H1 (cell line): Measurements from ENCODE around the gene TMEM147. TPM values are rescaled to one million over a fixed set of nuclear protein-coding genes. Genes with fewer than 3 reads are reported as not detected.
A peak's percentile ranks its signal among the peaks of the same experiment; 100 is the strongest.

Experiments
- CTCF ChIA-PET: fragments of 300-600 bp; sonication (Branson Sonifier 250); formaldehyde crosslinking; loops from one replicate; lab custom pipeline; 2021; ENCODE audit not compliant: partially characterized antibody; lab: Charles Lee
- POLR2A ChIA-PET: fragments of 300-600 bp; sonication (Branson Sonifier 250); formaldehyde crosslinking; loops from one replicate; lab custom pipeline; 2021; ENCODE audit warnings: inconsistent platforms; ENCODE audit not compliant: partially characterized antibody; lab: Charles Lee
- DNase-seq, 2 experiments: peaks; one replicate each; pipeline versions ENCODE4 v3.0.0 to v3.0.0-alpha.2; 2010 to 2022; ENCODE audit warnings: low spot score in 2 of 2, low read depth in 1 of 2, mixed read lengths in 1 of 2
- FAIRE-seq: peaks from 2 replicates; lab custom pipeline; 2011; peaks lifted over from hg19 to GRCh38; lab: Jason Lieb, UNC
- H2AFZ ChIP-seq: 2 replicates; pipeline ENCODE4 v1.8.1; 2012; ENCODE audit warnings: low read length, inconsistent platforms
- H2AK5ac ChIP-seq: 2 replicates; pipeline ENCODE4 v1.6.1; 2013; ENCODE audit warnings: low read depth, low read length
- H2BK120ac ChIP-seq: replicated peaks from 2 replicates; pipeline ENCODE3; 2013; ENCODE audit warnings: low read depth, low read length, inconsistent platforms
- H2BK12ac ChIP-seq: 2 replicates; pipeline ENCODE4 v1.6.1; 2013; ENCODE audit warnings: low read depth, low read length
- H2BK15ac ChIP-seq: 2 replicates; pipeline ENCODE4 v1.6.1; 2013; ENCODE audit warnings: low read length
- H2BK20ac ChIP-seq: 2 replicates; pipeline ENCODE4 v1.6.1; 2013; ENCODE audit warnings: low read length
- H2BK5ac ChIP-seq: 2 replicates; pipeline ENCODE4 v1.6.1; 2013; ENCODE audit warnings: low read depth, low read length
- H3K14ac ChIP-seq: 2 replicates; pipeline ENCODE4 v1.6.1; 2013; ENCODE audit warnings: inconsistent platforms; ENCODE audit not compliant: insufficient read length
- H3K18ac ChIP-seq: 2 replicates; pipeline ENCODE4 v1.6.1; 2013; ENCODE audit warnings: low read length; ENCODE audit errors: extremely low read depth
- H3K23ac ChIP-seq: 2 replicates; pipeline ENCODE4 v1.6.1; 2013; ENCODE audit warnings: inconsistent platforms; ENCODE audit not compliant: insufficient read length
- H3K23me2 ChIP-seq: 2 replicates; pipeline ENCODE4 v1.6.1; 2013; ENCODE audit warnings: low read depth, low read length
- H3K27ac ChIP-seq: 2 replicates; pipeline ENCODE4 v1.6.1; 2011; ENCODE audit warnings: low read depth, low read length, inconsistent platforms
- H3K27me3 ChIP-seq, 4 experiments: replicated peaks in 1 of 4; 1 replicate in 1 of 4; 2 replicates in 3 of 4; pipeline versions ENCODE4 v1.6.1 to v1.8.1; 2011 to 2013; ENCODE audit warnings: low read length in 3 of 4, mild to moderate bottlenecking in 3 of 4, inconsistent platforms in 2 of 4, mixed read lengths in 2 of 4, moderate library complexity in 1 of 4; ENCODE audit not compliant: control insufficient read depth in 3 of 4, insufficient read depth in 3 of 4; ENCODE audit errors: extremely low read depth in 1 of 4
- H3K36me3 ChIP-seq, 4 experiments: 2 replicates each; pipeline versions ENCODE4 v1.6.1 to v1.8.1; 2011 to 2013; ENCODE audit warnings: mild to moderate bottlenecking in 4 of 4, low read length in 3 of 4, moderate library complexity in 2 of 4, control low read depth in 1 of 4, inconsistent platforms in 1 of 4; ENCODE audit not compliant: insufficient read depth in 4 of 4, control insufficient read depth in 2 of 4
- H3K4ac ChIP-seq: replicated peaks from 2 replicates; pipeline ENCODE3; 2013; ENCODE audit warnings: low read length, low read depth, mixed read lengths, inconsistent platforms; ENCODE audit not compliant: insufficient read length
- H3K4me1 ChIP-seq, 4 experiments: replicated peaks in 1 of 4; 1 replicate in 1 of 4; 2 replicates in 3 of 4; pipeline versions ENCODE4 v1.6.1 to v1.8.1; 2011 to 2013; ENCODE audit warnings: low read length in 3 of 4, inconsistent platforms in 2 of 4, mixed read lengths in 1 of 4; ENCODE audit not compliant: insufficient read depth in 4 of 4, control insufficient read depth in 3 of 4
- H3K4me2 ChIP-seq, 2 experiments: 2 replicates each; pipeline versions ENCODE4 v1.6.1 to v1.8.1; 2011 to 2013; ENCODE audit warnings: low read depth in 2 of 2, low read length in 2 of 2, control low read depth in 1 of 2, inconsistent platforms in 1 of 2, mild to moderate bottlenecking in 1 of 2; ENCODE audit not compliant: insufficient read depth in 1 of 2
- H3K4me3 ChIP-seq, 4 experiments: fragments of 200-600, 300-600 bp in 1 of 4; sonication (generic), shearing (Covaris generic), sonication (Bioruptor Twin) in 1 of 4; 2 replicates each; pipeline versions ENCODE4 v1.5.1 to v1.8.1; 2011 to 2016; ENCODE audit warnings: low read length in 4 of 4, low read depth in 3 of 4, control low read depth in 2 of 4, inconsistent platforms in 2 of 4, mild to moderate bottlenecking in 2 of 4, mixed read lengths in 1 of 4, moderate library complexity in 1 of 4; ENCODE audit not compliant: insufficient read depth in 2 of 4; ENCODE audit errors: extremely low read depth in 1 of 4
- H3K56ac ChIP-seq: replicated peaks from 2 replicates; pipeline ENCODE3; 2013; ENCODE audit warnings: low read depth, mild to moderate bottlenecking, mixed read lengths, low read length, inconsistent platforms; ENCODE audit not compliant: insufficient read length
- H3K79me1 ChIP-seq: 2 replicates; pipeline ENCODE4 v1.6.1; 2013; ENCODE audit warnings: low read depth, low read length, control low read depth
- H3K79me2 ChIP-seq, 2 experiments: 2 replicates each; pipeline versions ENCODE4 v1.6.1 to v1.8.1; 2012 to 2013; ENCODE audit warnings: low read length in 2 of 2, mild to moderate bottlenecking in 2 of 2, inconsistent platforms in 1 of 2; ENCODE audit not compliant: insufficient read depth in 2 of 2, control insufficient read depth in 1 of 2
- H3K9ac ChIP-seq, 4 experiments: replicated peaks in 1 of 4; 1 replicate in 1 of 4; 2 replicates in 3 of 4; pipeline versions ENCODE4 v1.6.1 to v1.8.1; 2011 to 2013; ENCODE audit warnings: low read depth in 3 of 4, low read length in 3 of 4, control low read depth in 2 of 4, mild to moderate bottlenecking in 2 of 4, moderate library complexity in 2 of 4, inconsistent platforms in 1 of 4; ENCODE audit errors: extremely low read depth in 1 of 4
- H3K9me3 ChIP-seq, 2 experiments: 2 replicates each; pipeline versions ENCODE4 v1.6.1 to v1.8.1; 2012 to 2013; ENCODE audit warnings: mild to moderate bottlenecking in 2 of 2, moderate library complexity in 2 of 2, control low read depth in 1 of 2, inconsistent platforms in 1 of 2, low read depth in 1 of 2, low read length in 1 of 2, mixed read lengths in 1 of 2; ENCODE audit not compliant: insufficient read depth in 2 of 2
- H4K20me1 ChIP-seq, 2 experiments: replicated peaks in 1 of 2; 2 replicates each; pipeline versions ENCODE3 to v1.8.1; 2011 to 2013; ENCODE audit warnings: inconsistent platforms in 2 of 2, low read length in 2 of 2, mild to moderate bottlenecking in 1 of 2; ENCODE audit not compliant: insufficient read depth in 2 of 2, control insufficient read depth in 1 of 2
- H4K5ac ChIP-seq: 2 replicates; pipeline ENCODE4 v1.6.1; 2013; ENCODE audit warnings: low read length, low read depth, mixed read lengths, inconsistent platforms; ENCODE audit not compliant: insufficient read length
- H4K8ac ChIP-seq: 2 replicates; pipeline ENCODE4 v1.8.0; 2013; ENCODE audit warnings: mild to moderate bottlenecking, moderate library complexity, low read length, inconsistent platforms; ENCODE audit not compliant: insufficient read depth; ENCODE audit errors: extremely low read depth
- H4K91ac ChIP-seq: replicated peaks from 2 replicates; pipeline ENCODE3; 2013; ENCODE audit warnings: low read length, mixed read lengths, inconsistent platforms; ENCODE audit not compliant: insufficient read length
- ATF3 ChIP-seq: IDR thresholded peaks from 2 replicates; pipeline ENCODE4 v1.6.1; 2011; ENCODE audit warnings: low read depth, mild to moderate bottlenecking, low read length; ENCODE audit not compliant: insufficient read depth
- CBX8 ChIP-seq: fragments of 300-800, 300-1000 bp; sonication (generic); IDR thresholded peaks from 2 replicates; pipeline ENCODE4 v1.7.1; 2016; ENCODE audit warnings: low read depth, low read length, borderline replicate concordance
- CTBP2 ChIP-seq: IDR thresholded peaks from 2 replicates; pipeline ENCODE4 v1.7.0; 2011; ENCODE audit warnings: borderline replicate concordance, mild to moderate bottlenecking, moderate library complexity, mixed read lengths, low read length; ENCODE audit not compliant: insufficient read depth, insufficient read length
- CTCF ChIP-seq, 3 experiments: IDR thresholded peaks; 1 replicate in 2 of 3; 2 replicates in 1 of 3; pipeline versions ENCODE4 v1.5.1 to v1.6.1; 2011; ENCODE audit warnings: low read length in 3 of 3, mild to moderate bottlenecking in 3 of 3, inconsistent platforms in 2 of 3, low read depth in 1 of 3, moderate library complexity in 1 of 3; ENCODE audit not compliant: insufficient read depth in 1 of 3; ENCODE audit errors: control extremely low read depth in 1 of 3
- RAD21 ChIP-seq, 2 experiments: IDR thresholded peaks in 1 of 2; conservative IDR thresholded peaks in 1 of 2; 2 replicates each; pipeline ENCODE4 v1.6.1; 2011; ENCODE audit warnings: low read depth in 2 of 2, low read length in 2 of 2, improper control_type of control experiment in 1 of 2, inconsistent platforms in 1 of 2, mild to moderate bottlenecking in 1 of 2, moderate library complexity in 1 of 2
- RFX5 ChIP-seq: IDR thresholded peaks from 2 replicates; pipeline ENCODE4 v1.6.1; 2011; ENCODE audit warnings: low read depth, low read length, improper control_type of control experiment, borderline replicate concordance
- TAF7 ChIP-seq: optimal IDR thresholded peaks from 2 replicates; pipeline ENCODE3; 2011; ENCODE audit warnings: low read depth, mild to moderate bottlenecking, inconsistent platforms, low read length, moderate library complexity, borderline replicate concordance
- WGBS, 2 experiments: shearing (Covaris generic) in 1 of 2; methylation state at CpG; one replicate each; pipeline versions ENCODE4 v1.1.6 to v1.1.7; 2013 to 2015; ENCODE audit warnings: low lambda C conversion rate in 2 of 2, mixed read lengths in 2 of 2, inconsistent platforms in 1 of 2, low coverage in 1 of 2, missing lambda C conversion rate in 1 of 2; ENCODE audit not compliant: insufficient replicate concordance in 2 of 2, insufficient coverage in 1 of 2, insufficient read length in 1 of 2; ENCODE audit errors: extremely low coverage in 1 of 2, missing lambda C conversion rate in 1 of 2; 5-methylcytosine and 5-hydroxymethylcytosine counted together
- polyA plus RNA-seq, 7 experiments: library from polyadenylated mRNA; depleted of rRNA in 3 of 7; stranded (reverse) in 5 of 7; unstranded in 2 of 7; fragments of >200 nt in 5 of 7; fragments of 200-250 nt in 2 of 7; gene quantifications; 1 replicate in 5 of 7; 2 replicates in 1 of 7; 4 replicates in 1 of 7; pipeline versions ENCODE4 v1.2.1 to v1.2.3, GENCODE V29; 2011 to 2013; ENCODE audit warnings: missing spikeins in 2 of 7, mixed read lengths in 2 of 7
- total RNA-seq: library from RNA; stranded (reverse); fragmentation: NEBNext Ultra II Directional; extraction: Animal tissue kit (Norgen Biotek cat#: 25700); gene quantifications from 2 replicates; pipeline ENCODE4 v1.2.1, GENCODE V29; 2021

TMEM147 gene
- total and polyA plus RNA-seq, 2 of the 8 experiments (the other 6 are each of a cell fraction or from before 2014, with no cell fraction given): 159 to 418 TPM

- Histone ChIP-seq H4K8ac (no peak overlapping the region), H3K27ac (no peak overlapping the region), H4K20me1 (no peaks in the 10 kb centered on the region), H3K23me2 (no peaks in the 10 kb centered on the region), H4K5ac (no peak overlapping the region), H3K56ac (no peak overlapping the region), H2BK15ac (0 out of 2 replicates have a peak overlapping the region, but pooled peaks have one; percentile 72), H2BK12ac (no peak overlapping the region), H3K4ac (no peak overlapping the region), H3K36me3 (no peaks in the 10 kb centered on the region), H2BK5ac (no peak overlapping the region), H3K14ac (no peak overlapping the region), H3K23ac (no peak overlapping the region), H3K18ac (no peak overlapping the region), H3K79me2 (no peaks in the 10 kb centered on the region), H3K27me3 (no peaks in the 10 kb centered on the region; a peak in 1 of 7 replicates), H3K4me1 (no peaks in the 10 kb centered on the region), H3K4me2 (no peak overlapping the region), H2AFZ (peak overlapping the region; percentile 55; the same call in 1 of the 2 replicates), H2BK20ac (no peak overlapping the region), H3K79me1 (no peaks in the 10 kb centered on the region), H4K91ac (no peak overlapping the region), H2AK5ac (no peak overlapping the region), H3K9ac (no peak overlapping the region), H3K9me3 (no peaks in the 10 kb centered on the region), H2BK120ac (no peak overlapping the region), H3K4me3 (no peak overlapping the region)
- POLR2A ChIA-PET: interaction anchor here (0.6 to 1.8 kb wide), 7 partner anchors 31 to 240 kb away, joined by 3 to 5 read pairs (median 3); no protein-coding TSS in a partner anchor
- CTCF ChIA-PET: interaction anchor here (0.6 to 10.2 kb wide), 38 partner anchors 8 to 239 kb away, joined by 3 to 90 read pairs (median 5); partner anchors contain the start of genes ATP4A, DMKN and HAUS5
- DNase-seq (peak; percentile 15 to 53), FAIRE-seq (peak; percentile 90)
- 42% methylated on average over 8 of the region's 8 CpGs; no CpG with 5 or more reads in 1 of the 2 experiments for WGBS, 2 experiments
- no peak for TF ChIP-seq TAF7
- TF ChIP-seq RFX5: no peak
- no peak for TF ChIP-seq CTBP2
- TF ChIP-seq ATF3: no peak
- TF ChIP-seq CBX8: no peak
- peak; percentile 33 to 84 (median 77) for TF ChIP-seq CTCF (IDR thresholded peaks at IDR 0.05; ENCODE audit: control extremely low read depth in 1 of 3, insufficient read depth in 1 of 3, low read depth in 1 of 3, low read length in 3 of 3)
- TF ChIP-seq RAD21 (IDR thresholded peaks at IDR 0.05 in 1 of 2, conservative IDR thresholded peaks at IDR 0.05 in 1 of 2; ENCODE audit: low read depth in 2 of 2, low read length in 2 of 2): peak; percentile 87 to 89
These were observed 46.8 kb downstream of the TMEM147 start for GRCh38 chr19:35592226-35592625.
